ENCODE results near the gene MUC5AC.

MUC5AC gene

GRCh38 chr11:1197886-1198560, 40.3 kb downstream of the MUC5AC start:
- H3K27ac Mint-ChIP-seq, result no peak overlapping the region
- H3K36me3 Mint-ChIP-seq, result no peaks in the 10 kb centered on the region
- no peak overlapping the region for H3K4me3 Mint-ChIP-seq
- no peaks in the 10 kb centered on the region for H3K27me3 Mint-ChIP-seq
- H3K4me1 Mint-ChIP-seq (ENCODE audit: low read depth), result no peaks in the 10 kb centered on the region
- H3K9me3 Mint-ChIP-seq (ENCODE audit: low read depth), result no peaks in the 10 kb centered on the region

- Mint-ChIP-seq H3K27me3 (no peaks in the 10 kb centered on the region), H3K9me3 (ENCODE audit: low read depth) (no peaks in the 10 kb centered on the region), H3K4me3 (no peak overlapping the region), H3K27ac (no peak overlapping the region), H3K36me3 (no peaks in the 10 kb centered on the region), H3K4me1 (ENCODE audit: low read depth) (no peaks in the 10 kb centered on the region)
Observed at GRCh38 chr11:1198561-1199240, 40.9 kb downstream of the MUC5AC start.

DNA sequence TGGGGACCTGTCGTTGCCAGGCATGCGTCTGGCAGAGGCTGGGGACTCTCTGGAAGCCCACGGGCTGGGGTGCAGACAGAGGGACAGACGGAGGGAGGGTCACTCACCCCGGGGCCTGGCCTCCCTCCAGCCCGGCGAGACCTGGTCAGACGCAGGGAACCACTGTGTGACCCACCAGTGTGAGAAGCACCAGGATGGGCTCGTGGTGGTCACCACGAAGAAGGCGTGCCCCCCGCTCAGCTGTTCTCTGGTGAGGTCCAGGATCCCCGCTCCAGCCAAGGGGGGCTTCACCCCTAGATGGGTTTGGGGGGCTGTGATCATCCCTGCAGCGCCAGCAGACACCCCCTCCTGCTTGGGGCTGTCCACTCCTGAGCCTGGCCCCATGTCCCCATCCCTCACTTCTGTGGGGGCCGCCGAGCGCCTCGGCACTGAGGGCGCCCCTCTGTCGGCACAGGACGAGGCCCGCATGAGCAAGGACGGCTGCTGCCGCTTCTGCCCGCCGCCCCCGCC, 41.5 kb downstream of the MUC5AC start:
- no peaks in the 10 kb centered on the region for H3K36me3 Mint-ChIP-seq
- no peak overlapping the region for H3K4me3 Mint-ChIP-seq
- H3K27ac Mint-ChIP-seq, result no peak overlapping the region
- no peaks in the 10 kb centered on the region for H3K9me3 Mint-ChIP-seq (ENCODE audit: low read depth)
- no peaks in the 10 kb centered on the region for H3K27me3 Mint-ChIP-seq
- no peaks in the 10 kb centered on the region for H3K4me1 Mint-ChIP-seq (ENCODE audit: low read depth)

- Mint-ChIP-seq H3K27ac (no peak overlapping the region), H3K9me3 (ENCODE audit: low read depth) (no peaks in the 10 kb centered on the region), H3K27me3 (no peaks in the 10 kb centered on the region), H3K4me3 (no peak overlapping the region), H3K36me3 (no peaks in the 10 kb centered on the region), H3K4me1 (ENCODE audit: low read depth) (no peaks in the 10 kb centered on the region)
Observed at GRCh38 chr11:1199751-1200610, 42.2 kb downstream of the MUC5AC start.

DNA sequence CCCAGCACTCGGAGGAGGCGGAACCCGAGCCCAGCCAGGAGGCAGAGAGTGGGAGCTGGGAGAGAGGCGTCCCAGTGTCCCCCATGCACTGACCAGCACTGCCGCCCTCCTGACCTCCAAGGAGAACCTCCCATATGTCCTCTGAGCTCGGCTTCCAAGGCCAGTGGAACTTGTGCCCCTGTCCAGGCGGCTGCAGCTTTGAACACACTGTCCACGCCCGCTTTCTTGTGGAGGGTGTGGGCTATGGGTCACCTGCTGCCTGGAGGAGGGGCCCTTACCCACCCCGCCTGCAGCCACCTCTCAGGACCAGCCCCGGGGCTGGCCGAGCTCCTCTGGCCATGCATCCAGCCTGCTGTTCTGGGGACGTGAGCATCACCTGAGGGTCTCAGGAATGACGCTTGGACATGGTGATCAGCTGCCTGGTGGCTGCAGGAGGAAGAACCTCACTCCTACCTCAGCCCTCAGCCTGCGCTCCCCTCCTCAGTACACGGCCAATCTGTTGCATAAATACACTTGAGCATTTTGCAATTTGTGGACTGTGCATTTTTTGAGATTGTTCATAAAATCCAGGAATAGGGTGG, 42.9 kb downstream of the MUC5AC start:
- Mint-ChIP-seq H3K4me3 (no peak overlapping the region), H3K36me3 (no peaks in the 10 kb centered on the region), H3K27me3 (no peaks in the 10 kb centered on the region), H3K27ac (no peak overlapping the region), H3K4me1 (ENCODE audit: low read depth) (no peaks in the 10 kb centered on the region), H3K9me3 (ENCODE audit: low read depth) (no peaks in the 10 kb centered on the region)

GRCh38 chr11:1201395-1202153, 43.8 kb downstream of the MUC5AC start:
- Mint-ChIP-seq H3K9me3 (ENCODE audit: low read depth) (no peaks in the 10 kb centered on the region), H3K4me1 (ENCODE audit: low read depth) (no peaks in the 10 kb centered on the region), H3K27ac (no peak overlapping the region), H3K36me3 (no peaks in the 10 kb centered on the region), H3K27me3 (no peaks in the 10 kb centered on the region), H3K4me3 (no peak overlapping the region)

DNA sequence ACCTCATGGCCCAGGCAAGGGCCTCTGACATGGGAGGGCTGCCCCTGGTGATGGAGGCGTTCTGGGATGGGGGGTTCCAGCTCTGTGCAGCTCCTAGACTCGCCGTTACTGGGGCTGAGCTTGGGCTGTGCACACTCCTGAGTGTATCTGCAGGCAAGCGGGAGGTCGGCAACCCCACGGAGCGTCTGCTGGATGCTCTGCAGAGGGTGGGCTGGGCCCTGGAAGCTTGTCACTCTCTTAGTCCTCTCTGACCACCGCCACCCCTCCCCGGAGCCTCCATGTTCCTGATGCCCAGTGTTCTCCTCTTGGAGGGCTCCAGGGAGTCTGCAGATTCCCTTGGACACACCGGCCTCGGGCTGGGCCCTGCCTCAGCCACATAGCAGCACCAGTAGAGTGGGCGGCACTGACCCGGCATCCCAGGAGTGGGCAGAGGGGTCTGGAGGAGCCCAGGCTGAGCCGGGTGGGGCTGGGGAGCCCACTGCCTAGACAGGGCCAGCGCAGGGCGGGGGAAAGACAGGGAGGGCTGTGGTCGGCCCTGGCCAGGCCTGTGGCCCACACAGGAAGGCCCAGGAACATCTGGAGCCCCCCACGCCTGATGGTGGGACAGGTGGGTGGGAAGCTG, 44.5 kb downstream of the MUC5AC start:
- no peaks in the 10 kb centered on the region for H3K27me3 Mint-ChIP-seq
- H3K27ac Mint-ChIP-seq, result no peak overlapping the region
- no peaks in the 10 kb centered on the region for H3K36me3 Mint-ChIP-seq
- no peaks in the 10 kb centered on the region for H3K9me3 Mint-ChIP-seq (ENCODE audit: low read depth)
- H3K4me1 Mint-ChIP-seq (ENCODE audit: low read depth), result no peaks in the 10 kb centered on the region
- no peak overlapping the region for H3K4me3 Mint-ChIP-seq

DNA sequence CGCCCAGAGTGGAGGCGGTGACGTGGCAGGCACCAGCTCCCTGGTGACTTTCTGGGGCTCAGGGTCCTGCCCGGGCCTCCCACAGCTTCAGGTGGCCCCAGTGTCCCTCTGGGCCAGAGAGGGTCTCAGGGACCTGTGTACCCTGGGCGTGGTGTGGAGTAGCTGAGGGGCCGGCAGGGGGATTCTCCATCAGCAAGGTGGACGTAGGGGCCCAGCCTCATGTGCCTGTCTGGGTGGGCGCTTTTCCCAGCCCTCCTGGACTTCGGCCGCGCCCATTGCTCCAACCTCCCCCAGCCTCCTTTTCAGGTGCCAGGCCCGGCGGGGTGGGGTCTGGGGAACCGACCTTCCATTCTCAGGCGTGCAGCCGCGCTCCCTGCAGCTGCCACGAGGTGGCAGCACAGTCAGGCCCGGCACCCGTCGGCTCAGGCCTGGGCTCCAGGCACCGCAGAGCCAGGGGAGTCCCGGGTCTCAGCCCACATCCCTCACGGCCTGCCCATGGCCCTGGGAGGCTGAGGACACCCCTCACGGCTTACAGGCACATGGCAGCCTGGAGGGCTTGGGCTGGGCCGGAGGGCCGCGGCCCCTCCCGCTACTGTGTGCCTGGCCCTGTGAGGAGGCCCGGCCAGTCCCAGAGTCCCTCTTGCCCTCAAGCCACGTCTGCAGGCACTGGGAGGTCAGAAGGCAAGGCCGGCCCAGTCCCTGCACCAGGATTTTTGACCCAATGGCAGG, 45.2 kb downstream of the MUC5AC start:
- Mint-ChIP-seq H3K4me3 (no peak overlapping the region), H3K4me1 (ENCODE audit: low read depth) (no peaks in the 10 kb centered on the region), H3K9me3 (ENCODE audit: low read depth) (no peaks in the 10 kb centered on the region), H3K27ac (no peak overlapping the region), H3K27me3 (no peaks in the 10 kb centered on the region), H3K36me3 (no peaks in the 10 kb centered on the region)

DNA sequence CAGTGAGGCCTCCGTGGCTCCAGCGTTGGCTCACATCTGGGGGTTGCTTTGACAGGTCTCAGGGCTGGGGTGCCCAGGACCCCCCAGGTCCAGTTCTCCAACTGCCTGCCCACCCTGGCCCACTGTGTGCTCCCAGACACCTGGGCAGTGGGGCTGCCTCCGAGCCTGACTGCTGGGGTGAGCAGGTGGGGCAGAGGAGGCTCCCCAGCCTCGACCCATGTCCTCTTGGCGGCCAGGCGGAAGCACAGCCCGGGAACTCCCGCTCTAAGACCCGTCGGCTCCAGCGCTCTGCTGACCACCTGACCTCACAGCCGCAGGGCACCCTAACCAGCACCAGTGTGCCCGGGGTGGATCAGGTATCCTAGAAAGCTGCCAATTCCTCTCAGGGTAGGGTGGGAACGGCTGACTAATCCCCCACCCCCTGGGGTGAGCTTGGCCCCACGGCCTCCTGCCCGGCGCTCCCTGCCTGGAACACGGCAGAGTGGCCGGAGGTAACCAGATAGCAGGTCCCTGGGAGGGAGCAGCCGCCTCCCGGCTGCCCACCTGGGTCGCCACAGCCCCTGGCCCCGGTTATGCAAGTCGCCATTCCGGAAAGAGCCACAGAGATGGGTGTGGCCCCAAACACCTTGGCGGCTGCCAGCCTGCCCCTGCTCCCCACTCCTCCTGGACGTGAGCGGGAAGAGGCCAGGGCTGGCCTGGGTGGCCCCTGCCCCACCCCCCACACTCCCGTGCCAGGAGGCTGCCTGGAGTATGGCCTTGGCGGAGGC, 45.9 kb downstream of the MUC5AC start:
- H3K36me3 Mint-ChIP-seq, result no peaks in the 10 kb centered on the region
- no peak overlapping the region for H3K27ac Mint-ChIP-seq
- H3K27me3 Mint-ChIP-seq, result no peaks in the 10 kb centered on the region
- H3K4me1 Mint-ChIP-seq (ENCODE audit: low read depth), result no peaks in the 10 kb centered on the region
- H3K9me3 Mint-ChIP-seq (ENCODE audit: low read depth), result no peaks in the 10 kb centered on the region
- no peak overlapping the region for H3K4me3 Mint-ChIP-seq

- no peaks in the 10 kb centered on the region for H3K36me3 Mint-ChIP-seq
- H3K4me1 Mint-ChIP-seq (ENCODE audit: low read depth), result no peaks in the 10 kb centered on the region
- H3K27me3 Mint-ChIP-seq, result peaks cover 2% of the 10 kb centered on the region
- no peak overlapping the region for H3K4me3 Mint-ChIP-seq
- H3K9me3 Mint-ChIP-seq (ENCODE audit: low read depth), result no peaks in the 10 kb centered on the region
- H3K27ac Mint-ChIP-seq, result no peak overlapping the region
Observed at GRCh38 chr11:1204381-1205101, 46.8 kb downstream of the MUC5AC start.

DNA sequence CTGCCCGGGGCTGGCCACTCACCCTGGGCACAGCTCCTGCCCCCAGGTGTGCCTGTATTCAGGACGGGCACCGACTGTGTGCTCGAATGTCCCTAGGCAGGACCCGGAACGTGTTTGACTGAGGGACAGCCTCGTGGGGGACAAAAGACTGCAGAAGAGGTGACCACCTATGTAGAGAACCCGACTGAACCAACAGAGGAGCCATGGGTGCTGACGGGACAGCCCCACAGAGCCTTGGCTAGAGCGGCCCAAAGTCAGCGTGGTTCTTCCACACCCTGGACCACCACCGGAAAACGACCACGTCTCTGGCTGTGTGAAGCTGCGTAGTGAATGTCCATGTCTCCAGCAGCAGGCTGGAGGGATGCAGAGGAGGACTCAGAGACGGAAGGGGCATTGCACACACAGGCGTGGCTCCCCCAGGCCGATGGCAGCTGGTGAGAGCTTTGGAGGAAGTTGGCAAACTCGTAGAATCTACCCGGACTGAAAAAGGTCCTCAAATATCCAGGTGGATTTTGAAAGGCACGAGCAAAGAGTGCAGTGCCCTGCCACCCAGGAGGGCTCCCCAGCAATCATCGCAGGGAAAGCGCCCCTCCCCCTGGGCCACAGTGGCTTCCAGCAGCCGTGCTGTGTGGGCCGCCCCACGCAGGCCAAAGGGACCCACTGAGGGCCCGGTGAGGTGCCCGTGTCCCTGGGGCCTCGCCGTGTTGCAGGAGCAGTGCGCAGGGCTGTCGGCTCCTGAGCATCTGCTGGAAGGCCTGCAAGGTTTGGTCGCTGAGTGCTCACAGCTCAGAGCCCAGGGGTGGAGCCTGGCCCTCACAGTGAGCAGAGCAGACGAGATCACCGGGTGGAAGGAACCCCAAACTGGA, 47.6 kb downstream of the MUC5AC start:
- Mint-ChIP-seq H3K9me3 (ENCODE audit: low read depth) (peaks cover 5% of the 10 kb centered on the region), H3K4me3 (no peak overlapping the region), H3K27me3 (peaks cover 7% of the 10 kb centered on the region), H3K27ac (no peak overlapping the region), H3K36me3 (peaks cover 2% of the 10 kb centered on the region), H3K4me1 (ENCODE audit: low read depth) (no peaks in the 10 kb centered on the region)

- no peak overlapping the region for H3K27ac Mint-ChIP-seq
- peaks cover 3% of the 10 kb centered on the region for H3K36me3 Mint-ChIP-seq
- H3K9me3 Mint-ChIP-seq (ENCODE audit: low read depth), result peaks cover 8% of the 10 kb centered on the region
- no peak overlapping the region for H3K4me3 Mint-ChIP-seq
- H3K4me1 Mint-ChIP-seq (ENCODE audit: low read depth), result no peaks in the 10 kb centered on the region
- peaks cover 7% of the 10 kb centered on the region for H3K27me3 Mint-ChIP-seq
Observed at GRCh38 chr11:1205987-1206331, 48.2 kb downstream of the MUC5AC start.
